ENCODE measurements around the gene CHST4. TPM values are rescaled to one million over a fixed set of nuclear protein-coding genes. Genes with fewer than 3 reads are reported as not detected.

CHST4 gene
- polyA plus RNA-seq, 1 donor (not counting 4 experiments of a cell fraction or from before 2014, with no cell fraction given), result 0.14 TPM

- Histone ChIP-seq H3K4me1 (ENCODE audit: control insufficient read depth, extremely low read depth, insufficient read depth, low read length) (no peaks in the 10 kb centered on the region), H2AFZ (ENCODE audit: control insufficient read depth, low read length) (no peak overlapping the region), H3K9me3 (ENCODE audit: control insufficient read depth, low read depth, low read length) (no peaks in the 10 kb centered on the region), H3K27ac (ENCODE audit: control insufficient read depth, insufficient read depth, low read length) (no peak overlapping the region), H3K4me3 (ENCODE audit: control insufficient read depth in 2 of 3, extremely low read depth in 1 of 3, insufficient read depth in 2 of 3, low read depth in 1 of 3, low read length in 3 of 3) (no peak overlapping the region), H3K9me1 (ENCODE audit: control insufficient read depth, extremely low read depth, insufficient read depth, low read length) (no peaks in the 10 kb centered on the region), H3K36me3 (ENCODE audit: control insufficient read depth in 2 of 2, extremely low read depth in 1 of 2, insufficient read depth in 2 of 2, low read length in 2 of 2) (no peaks in the 10 kb centered on the region), H3K9ac (ENCODE audit: control insufficient read depth, extremely low read depth, insufficient read depth, low read length) (no peak overlapping the region), H3K79me2 (ENCODE audit: control insufficient read depth, insufficient read depth, low read length) (no peaks in the 10 kb centered on the region), H3K27me3 (ENCODE audit: control insufficient read depth, extremely low read depth, insufficient read depth, low read length) (no peaks in the 10 kb centered on the region), H3K4me2 (ENCODE audit: control insufficient read depth, extremely low read depth, insufficient read depth, low read depth, low read length) (no peak overlapping the region), H4K20me1 (ENCODE audit: control insufficient read depth, extremely low read depth, insufficient read depth, low read length) (no peaks in the 10 kb centered on the region)
- FAIRE-seq (no peak), DNase-seq (ENCODE audit: low read depth, low spot score) (no peak)
- TF ChIP-seq CTCF (optimal IDR thresholded peaks at IDR 0.05 in 1 of 3, IDR thresholded peaks at IDR 0.05 in 1 of 3, conservative IDR thresholded peaks at IDR 0.05 in 1 of 3; ENCODE audit: extremely low read depth in 1 of 3, insufficient read depth in 2 of 3, low read length in 3 of 3) (no peak), EZH2 (IDR thresholded peaks at IDR 0.05; ENCODE audit: low read length) (no peak)
- dilution Hi-C loops (cut with MboI; ENCODE audit: extremely low pct_ligation_motif_present, low sequenced_read_pairs), result no loop called here
Measured at GRCh38 chr16:71532366-71532765, 6.1 kb downstream of the CHST4 start.

GRCh38 chr16:71536752-71537499 lies 10.7 kb downstream of the CHST4 start:
- Histone ChIP-seq H3K4me3 (ENCODE audit: control insufficient read depth in 2 of 3, extremely low read depth in 1 of 3, insufficient read depth in 2 of 3, low read depth in 1 of 3, low read length in 3 of 3) (no peak overlapping the region), H3K4me1 (ENCODE audit: control insufficient read depth, extremely low read depth, insufficient read depth, low read length) (no peaks in the 10 kb centered on the region), H3K4me2 (ENCODE audit: control insufficient read depth, extremely low read depth, insufficient read depth, low read depth, low read length) (no peak overlapping the region), H3K9me1 (ENCODE audit: control insufficient read depth, extremely low read depth, insufficient read depth, low read length) (no peaks in the 10 kb centered on the region), H3K9me3 (ENCODE audit: control insufficient read depth, low read depth, low read length) (no peaks in the 10 kb centered on the region), H4K20me1 (ENCODE audit: control insufficient read depth, extremely low read depth, insufficient read depth, low read length) (no peaks in the 10 kb centered on the region), H3K36me3 (ENCODE audit: control insufficient read depth in 2 of 2, extremely low read depth in 1 of 2, insufficient read depth in 2 of 2, low read length in 2 of 2) (no peaks in the 10 kb centered on the region), H3K27me3 (ENCODE audit: control insufficient read depth, extremely low read depth, insufficient read depth, low read length) (no peaks in the 10 kb centered on the region), H3K9ac (ENCODE audit: control insufficient read depth, extremely low read depth, insufficient read depth, low read length) (no peak overlapping the region), H3K27ac (ENCODE audit: control insufficient read depth, insufficient read depth, low read length) (no peak overlapping the region), H3K79me2 (ENCODE audit: control insufficient read depth, insufficient read depth, low read length) (no peaks in the 10 kb centered on the region), H2AFZ (ENCODE audit: control insufficient read depth, low read length) (no peak overlapping the region)
- dilution Hi-C loops (cut with MboI; ENCODE audit: extremely low pct_ligation_motif_present, low sequenced_read_pairs), result no loop called here
- FAIRE-seq (no peak), DNase-seq (ENCODE audit: low read depth, low spot score) (no peak)
- TF ChIP-seq EZH2 (IDR thresholded peaks at IDR 0.05; ENCODE audit: low read length) (no peak), CTCF (optimal IDR thresholded peaks at IDR 0.05 in 1 of 3, IDR thresholded peaks at IDR 0.05 in 1 of 3, conservative IDR thresholded peaks at IDR 0.05 in 1 of 3; ENCODE audit: extremely low read depth in 1 of 3, insufficient read depth in 2 of 3, low read length in 3 of 3) (no peak)
